Neuronal stem cell (in vitro differentiated cells): ENCODE data around the gene PITPNB.
A peak's percentile ranks its signal among the peaks of the same experiment; 100 is the strongest.

Source experiments
- DNase-seq: peaks from one replicate; pipeline ENCODE4 v3.0.0-alpha.2; 2013; ENCODE audit warnings: low spot score
- H2AFZ ChIP-seq: one replicate; pipeline ENCODE4 v1.6.1; 2013; ENCODE audit warnings: mild to moderate bottlenecking, low read length, inconsistent platforms
- H2AK5ac ChIP-seq: 2 replicates; pipeline ENCODE4 v1.6.1; 2013; ENCODE audit warnings: low read depth, mild to moderate bottlenecking, inconsistent platforms, low read length, moderate library complexity, mixed read lengths
- H2BK120ac ChIP-seq: 2 replicates; pipeline ENCODE4 v1.6.1; 2013; ENCODE audit warnings: low read depth, mild to moderate bottlenecking, inconsistent platforms, low read length, moderate library complexity, mixed read lengths
- H2BK12ac ChIP-seq: one replicate; pipeline ENCODE4 v1.6.1; 2013; ENCODE audit warnings: low read length, inconsistent platforms
- H2BK15ac ChIP-seq: 2 replicates; pipeline ENCODE4 v1.6.1; 2013; ENCODE audit warnings: mild to moderate bottlenecking, low read length, inconsistent platforms, mixed read lengths
- H2BK5ac ChIP-seq: one replicate; pipeline ENCODE4 v1.6.1; 2013; ENCODE audit warnings: inconsistent platforms, mild to moderate bottlenecking, low read length, moderate library complexity
- H3K14ac ChIP-seq: one replicate; pipeline ENCODE4 v1.6.1; 2013; ENCODE audit warnings: low read length, inconsistent platforms
- H3K18ac ChIP-seq: 2 replicates; pipeline ENCODE4 v1.6.1; 2013; ENCODE audit warnings: low read length, inconsistent platforms
- H3K23ac ChIP-seq: 2 replicates; pipeline ENCODE4 v1.6.1; 2013; ENCODE audit warnings: low read depth, mild to moderate bottlenecking, mixed read lengths, low read length, inconsistent platforms; ENCODE audit not compliant: poor library complexity
- H3K27ac ChIP-seq: replicated peaks from 3 replicates; pipeline ENCODE4 v1.5.1; 2013; ENCODE audit warnings: low read length, inconsistent platforms
- H3K27me3 ChIP-seq, 3 experiments: 2 replicates each; pipeline ENCODE4 v1.6.1; 2013; ENCODE audit warnings: low read length in 3 of 3, mild to moderate bottlenecking in 2 of 3, inconsistent platforms in 1 of 3, low read depth in 1 of 3, mixed read lengths in 1 of 3, moderate library complexity in 1 of 3; ENCODE audit not compliant: control insufficient read depth in 3 of 3, insufficient read depth in 3 of 3
- H3K36me3 ChIP-seq, 2 donors: replicated peaks in 1 of 2; 2 replicates each; pipeline ENCODE4 v1.6.1; 2013; ENCODE audit warnings: low read length in 2 of 2; ENCODE audit not compliant: control insufficient read depth in 2 of 2, insufficient read depth in 2 of 2
- H3K4ac ChIP-seq: 2 replicates; pipeline ENCODE4 v1.6.1; 2013; ENCODE audit warnings: inconsistent platforms, mild to moderate bottlenecking, low read length, moderate library complexity
- H3K4me1 ChIP-seq, 2 donors: 1 replicate in 1 of 2; 2 replicates in 1 of 2; pipeline ENCODE4 v1.6.1; 2013; ENCODE audit warnings: low read length in 2 of 2, low read depth in 1 of 2; ENCODE audit not compliant: control insufficient read depth in 2 of 2, insufficient read depth in 1 of 2
- H3K4me2 ChIP-seq: one replicate; pipeline ENCODE4 v1.6.1; 2013; ENCODE audit warnings: mild to moderate bottlenecking, low read length, inconsistent platforms; ENCODE audit not compliant: insufficient read depth, poor library complexity, severe bottlenecking
- H3K4me3 ChIP-seq, 2 donors: 2 replicates each; pipeline ENCODE4 v1.5.1; 2013; ENCODE audit warnings: low read length in 2 of 2, mild to moderate bottlenecking in 2 of 2, inconsistent platforms in 1 of 2, moderate library complexity in 1 of 2
- H3K79me1 ChIP-seq: one replicate; pipeline ENCODE4 v1.6.1; 2013; ENCODE audit warnings: low read depth, mild to moderate bottlenecking, inconsistent platforms, low read length, moderate library complexity
- H3K9ac ChIP-seq: one replicate; pipeline ENCODE4 v1.6.1; 2013; ENCODE audit warnings: mild to moderate bottlenecking, low read depth, low read length, inconsistent platforms; ENCODE audit not compliant: poor library complexity
- H3K9me3 ChIP-seq, 2 donors: replicated peaks in 1 of 2; 2 replicates each; pipeline versions ENCODE3 to v1.6.1; 2013; ENCODE audit warnings: low read length in 2 of 2, mild to moderate bottlenecking in 2 of 2, inconsistent platforms in 1 of 2, low read depth in 1 of 2, mixed read lengths in 1 of 2, moderate library complexity in 1 of 2; ENCODE audit not compliant: control insufficient read depth in 2 of 2, insufficient read depth in 1 of 2
- H4K8ac ChIP-seq: one replicate; pipeline ENCODE4 v1.6.1; 2013; ENCODE audit warnings: low read depth, mild to moderate bottlenecking, inconsistent platforms, low read length, moderate library complexity
- H4K91ac ChIP-seq: one replicate; pipeline ENCODE4 v1.6.1; 2013; ENCODE audit warnings: low read length, low read depth, mild to moderate bottlenecking, inconsistent platforms; ENCODE audit not compliant: poor library complexity
- WGBS, 2 donors: extraction: QIAGEN DNeasy Blood & Tissue Kit; methylation state at CpG; one replicate each; pipeline ENCODE4 v1.1.7; 2013; ENCODE audit warnings: missing lambda C conversion rate in 2 of 2, mixed read lengths in 1 of 2; ENCODE audit not compliant: insufficient read length in 2 of 2, insufficient replicate concordance in 1 of 2; ENCODE audit errors: extremely low coverage in 2 of 2; 5-methylcytosine and 5-hydroxymethylcytosine counted together

The PITPNB gene

GRCh38 chr22:27820896-27821866 lies 97.9 kb downstream of the PITPNB start:
- WGBS, 2 donors: no CpG with 5 or more reads among the region's 22 CpGs
- Histone ChIP-seq H4K91ac (no peak overlapping the region), H2AK5ac (peak overlapping the region; percentile 23), H2BK15ac (peak overlapping the region; percentile 75), H3K9ac (peak overlapping the region; percentile 27), H3K36me3 (no peaks in the 10 kb centered on the region), H4K8ac (no peak overlapping the region), H3K79me1 (no peaks in the 10 kb centered on the region), H3K9me3 (no peaks in the 10 kb centered on the region), H3K23ac (peak overlapping the region; percentile 51), H3K27me3 (peaks cover 0 to 5% (median 0%) of the 10 kb centered on the region in 3 experiments), H3K14ac (no peak overlapping the region), H2AFZ (peak overlapping the region; percentile 82), H2BK12ac (no peak overlapping the region), H3K27ac (no peak overlapping the region), H2BK5ac (no peak overlapping the region), H3K4ac (no peak overlapping the region), H2BK120ac (no peak overlapping the region), H3K4me2 (no peak overlapping the region), H3K18ac (peak overlapping the region; percentile 12), H3K4me3 (no peak overlapping the region), H3K4me1 (peaks cover 2 to 4% of the 10 kb centered on the region in 2 donors)
- DNase-seq: no peak

GRCh38 chr22:27816552-27816951 lies 102.5 kb downstream of the PITPNB start:
- no peak overlapping the region for H3K27ac ChIP-seq
- no peak overlapping the region for H3K9ac ChIP-seq
- peaks cover 0 to 8% (median 0%) of the 10 kb centered on the region in 3 experiments for H3K27me3 ChIP-seq
- no peak overlapping the region for H4K91ac ChIP-seq
- H2BK5ac ChIP-seq: no peak overlapping the region
- H2BK15ac ChIP-seq: no peak overlapping the region
- DNase-seq: no peak
- no peak overlapping the region for H3K14ac ChIP-seq
- H4K8ac ChIP-seq: no peak overlapping the region
- no peak overlapping the region for H3K4ac ChIP-seq
- H2AFZ ChIP-seq: no peak overlapping the region
- no CpG with 5 or more reads among the region's 3 CpGs for WGBS, 2 donors
- no peak overlapping the region for H3K23ac ChIP-seq
- H3K18ac ChIP-seq: no peak overlapping the region
- no peak overlapping the region for H2BK12ac ChIP-seq
- H3K79me1 ChIP-seq: no peaks in the 10 kb centered on the region
- no peak overlapping the region for H3K4me2 ChIP-seq
- no peak overlapping the region for H2AK5ac ChIP-seq
- no peaks in the 10 kb centered on the region for H3K36me3 ChIP-seq
- peaks cover 2 to 5% of the 10 kb centered on the region in 2 donors for H3K4me1 ChIP-seq
- H3K4me3 ChIP-seq: no peak overlapping the region
- H3K9me3 ChIP-seq: no peaks in the 10 kb centered on the region
- H2BK120ac ChIP-seq: no peak overlapping the region

GRCh38 chr22:27815826-27816530 lies 103.1 kb downstream of the PITPNB start:
- Histone ChIP-seq H3K27me3 (peaks cover 0 to 8% (median 0%) of the 10 kb centered on the region in 3 experiments), H3K4me2 (no peak overlapping the region)

GRCh38 chr22:27814993-27815392 lies 104.1 kb downstream of the PITPNB start:
- Histone ChIP-seq H3K4ac (no peak overlapping the region), H3K27me3 (peaks cover 0 to 8% (median 0%) of the 10 kb centered on the region in 3 experiments), H3K23ac (no peak overlapping the region), H3K79me1 (no peaks in the 10 kb centered on the region), H3K4me1 (peaks cover 8 to 14% of the 10 kb centered on the region in 2 donors), H2BK12ac (peak overlapping the region; percentile 35), H2BK120ac (peak overlapping the region; percentile 37), H3K4me2 (no peak overlapping the region), H3K18ac (peak overlapping the region; percentile 53), H3K14ac (no peak overlapping the region), H2BK5ac (no peak overlapping the region), H4K91ac (no peak overlapping the region), H2AFZ (no peak overlapping the region), H4K8ac (no peak overlapping the region), H3K9me3 (no peaks in the 10 kb centered on the region), H2AK5ac (peak overlapping the region; percentile 12), H3K36me3 (no peaks in the 10 kb centered on the region), H3K4me3 (no peak overlapping the region), H3K9ac (no peak overlapping the region), H2BK15ac (no peak overlapping the region), H3K27ac (no peak overlapping the region)
- no CpG with 5 or more reads among the region's 6 CpGs for WGBS, 2 donors
- no peak for DNase-seq

More at GRCh38 chr22:27815826-27816530, 103.1 kb downstream of the PITPNB start:
- Histone ChIP-seq H2AFZ (no peak overlapping the region), H3K27ac (no peak overlapping the region), H3K4me3 (no peak overlapping the region), H2AK5ac (no peak overlapping the region), H2BK12ac (no peak overlapping the region), H2BK120ac (no peak overlapping the region), H3K23ac (no peak overlapping the region), H3K4me1 (peaks cover 5 to 6% of the 10 kb centered on the region in 2 donors), H2BK5ac (no peak overlapping the region), H3K4ac (no peak overlapping the region), H4K91ac (no peak overlapping the region), H4K8ac (no peak overlapping the region), H2BK15ac (no peak overlapping the region), H3K14ac (no peak overlapping the region), H3K36me3 (no peaks in the 10 kb centered on the region), H3K9me3 (no peaks in the 10 kb centered on the region), H3K18ac (no peak overlapping the region), H3K9ac (no peak overlapping the region), H3K79me1 (no peaks in the 10 kb centered on the region)
- no CpG with 5 or more reads among the region's 4 CpGs for WGBS, 2 donors
- DNase-seq: no peak
